Naive B cell (primary cell): ENCODE results near the gene CCDC90B. TPM values are rescaled to one million over a fixed set of nuclear protein-coding genes. Genes with fewer than 3 reads are reported as not detected.
"Not testable (repeated sequence)": the region's sequence is repeated elsewhere in the genome, so short reads cannot be mapped to it uniquely, and the experiment has no call there.

Source experiments
- ATAC-seq, 2 donors: fragments of 150-1000 bp; cut with Tn5 transposase; 2 replicates each; pipeline ENCODE4 v1.10.0; 2021; ENCODE audit warnings: low read depth in 2 of 2, mild to moderate bottlenecking in 2 of 2, moderate library complexity in 2 of 2
- DNase-seq: peaks from one replicate; pipeline ENCODE4 v3.0.0; 2022
- H3K27ac Mint-ChIP-seq, 6 donors: one replicate each; pipeline ENCODE4 v1.8.0; 2020 to 2022; ENCODE audit warnings: mild to moderate bottlenecking in 6 of 6, mixed read lengths in 6 of 6, moderate library complexity in 5 of 6, inconsistent platforms in 2 of 6
- H3K27me3 Mint-ChIP-seq, 3 donors: one replicate each; pipeline ENCODE4 v1.8.0; 2021 to 2022; ENCODE audit warnings: mixed read lengths in 3 of 3, mild to moderate bottlenecking in 1 of 3
- H3K36me3 Mint-ChIP-seq, 2 donors: one replicate each; pipeline ENCODE4 v1.8.0; 2020 to 2022; ENCODE audit warnings: mixed read lengths in 2 of 2, inconsistent platforms in 1 of 2, mild to moderate bottlenecking in 1 of 2
- H3K4me1 Mint-ChIP-seq, 3 donors: one replicate each; pipeline ENCODE4 v1.8.0; 2020 to 2022; ENCODE audit warnings: mixed read lengths in 3 of 3, inconsistent platforms in 1 of 3, mild to moderate bottlenecking in 1 of 3, moderate library complexity in 1 of 3
- H3K4me3 Mint-ChIP-seq, 8 donors: one replicate each; pipeline ENCODE4 v1.8.0; 2020 to 2022; ENCODE audit warnings: mild to moderate bottlenecking in 8 of 8, mixed read lengths in 8 of 8, moderate library complexity in 8 of 8, inconsistent platforms in 2 of 8
- H3K9me3 Mint-ChIP-seq, 7 donors: one replicate each; pipeline ENCODE4 v1.8.0; 2020 to 2022; ENCODE audit warnings: mixed read lengths in 7 of 7, mild to moderate bottlenecking in 5 of 7, inconsistent platforms in 2 of 7, moderate library complexity in 1 of 7
- polyA plus RNA-seq, 6 donors: library from polyadenylated mRNA; unstranded; fragments of 300-500 nt; fragmentation: Illumina TruSeq; gene quantifications; one replicate each; pipeline ENCODE4 v1.2.3, GENCODE V29; 2021; ENCODE audit warnings: low read depth in 6 of 6

The CCDC90B gene
- polyA plus RNA-seq, 6 donors from 2014 or later, result 67.5 to 106 (median 83.5) TPM

DNA sequence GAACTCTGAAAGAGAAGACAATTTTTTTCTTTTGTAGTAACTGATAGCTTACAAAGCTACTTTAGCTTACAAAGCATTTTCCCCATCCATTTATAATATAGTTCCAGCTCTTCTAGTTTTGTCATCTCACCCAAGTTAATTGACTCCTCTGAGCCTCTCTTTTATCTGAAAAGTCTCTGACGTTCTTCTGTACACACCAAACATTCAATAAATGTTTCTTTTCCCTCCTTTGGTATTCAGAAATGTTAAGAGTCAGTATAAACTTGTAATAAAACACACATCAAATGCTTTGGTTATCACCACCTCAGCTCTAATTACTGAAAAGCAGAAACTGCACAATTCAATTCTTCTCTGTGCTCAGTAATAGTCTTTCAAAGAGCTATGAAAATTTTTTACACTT is 5.9 kb downstream of the CCDC90B start:
- Mint-ChIP-seq H3K4me1 (peaks cover 24 to 34% (median 32%) of the 10 kb centered on the region in 3 donors), H3K27me3 (no peaks in the 10 kb centered on the region), H3K36me3 (peaks cover 12 to 18% of the 10 kb centered on the region in 2 donors), H3K9me3 (no peaks in the 10 kb centered on the region), H3K4me3 (no peak overlapping the region), H3K27ac (peak overlapping the region in 1 of 6 donors; percentile 19)
- DNase-seq, result no peak
- ATAC-seq, result no peak

DNA sequence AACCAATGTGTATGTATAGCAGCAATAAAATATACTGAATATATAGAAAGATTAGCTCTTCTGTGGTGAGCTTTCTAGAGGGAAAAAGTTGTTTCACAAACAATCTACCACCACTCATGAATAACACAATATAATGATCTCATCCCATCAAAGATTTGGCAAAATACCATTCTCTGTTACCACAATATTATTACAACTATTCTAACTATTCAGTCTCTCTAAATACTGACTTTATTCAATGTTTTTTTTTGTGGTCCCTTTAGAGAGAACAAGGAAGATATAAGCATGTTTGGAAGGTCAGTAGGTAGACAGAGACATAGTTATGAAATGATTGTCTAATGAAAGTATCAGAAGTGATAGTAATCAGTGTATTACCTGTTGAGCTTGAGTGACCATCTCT is 7.8 kb downstream of the CCDC90B start:
- Mint-ChIP-seq H3K9me3 (no peaks in the 10 kb centered on the region), H3K27ac (no peak overlapping the region), H3K4me1 (peaks cover 16 to 23% (median 17%) of the 10 kb centered on the region in 3 donors), H3K27me3 (no peaks in the 10 kb centered on the region), H3K4me3 (no peak overlapping the region), H3K36me3 (peaks cover 18% of the 10 kb centered on the region in 2 donors)
- DNase-seq (no peak), ATAC-seq (no peak)

DNA sequence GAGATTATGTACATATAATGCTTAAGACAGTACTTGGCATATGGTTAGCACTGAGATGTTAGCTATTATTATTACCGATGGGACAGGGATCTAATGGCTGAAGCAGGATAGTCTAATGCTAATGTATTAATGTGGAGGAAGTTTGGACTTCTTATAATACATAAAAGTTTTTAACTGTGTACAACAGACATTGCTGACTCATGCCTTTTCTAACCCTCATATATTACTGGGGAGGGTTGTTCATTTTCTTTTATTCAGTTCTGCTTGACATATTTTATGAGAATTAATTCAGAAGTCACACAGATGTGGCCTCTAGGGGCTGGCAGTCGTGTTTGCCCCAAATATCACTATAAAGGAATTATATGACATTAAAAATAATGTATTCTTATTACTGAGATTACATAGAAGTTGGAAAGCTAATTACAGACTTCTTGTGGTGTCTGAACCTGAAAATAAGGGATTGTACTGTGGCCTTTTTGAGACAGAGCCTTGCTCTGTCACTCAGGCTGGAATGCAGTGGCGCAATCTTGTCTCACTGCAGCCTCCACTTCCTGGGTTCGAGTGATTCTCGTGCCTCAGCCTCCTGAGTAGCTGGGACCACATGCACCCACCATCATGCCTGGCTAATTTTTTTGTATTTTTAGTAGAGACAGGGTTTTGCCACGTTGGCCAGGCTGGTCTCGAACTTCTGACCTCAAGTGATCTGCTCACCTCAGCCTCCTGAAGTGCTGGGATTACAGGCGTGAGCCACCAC is 10.1 kb downstream of the CCDC90B start:
- peaks cover 0 to 9% (median 8%) of the 10 kb centered on the region in 3 donors for H3K4me1 Mint-ChIP-seq
- H3K9me3 Mint-ChIP-seq, result peaks cover 0 to 4% (median 0%) of the 10 kb centered on the region in 7 donors
- ATAC-seq (no peak), DNase-seq (no peak)
- peak overlapping the region in 2 of 6 donors; percentile 22 to 67 for H3K27ac Mint-ChIP-seq
- H3K36me3 Mint-ChIP-seq, result peaks cover 29 to 34% of the 10 kb centered on the region in 2 donors
- H3K4me3 Mint-ChIP-seq, result no peak overlapping the region
- H3K27me3 Mint-ChIP-seq, result no peaks in the 10 kb centered on the region

DNA sequence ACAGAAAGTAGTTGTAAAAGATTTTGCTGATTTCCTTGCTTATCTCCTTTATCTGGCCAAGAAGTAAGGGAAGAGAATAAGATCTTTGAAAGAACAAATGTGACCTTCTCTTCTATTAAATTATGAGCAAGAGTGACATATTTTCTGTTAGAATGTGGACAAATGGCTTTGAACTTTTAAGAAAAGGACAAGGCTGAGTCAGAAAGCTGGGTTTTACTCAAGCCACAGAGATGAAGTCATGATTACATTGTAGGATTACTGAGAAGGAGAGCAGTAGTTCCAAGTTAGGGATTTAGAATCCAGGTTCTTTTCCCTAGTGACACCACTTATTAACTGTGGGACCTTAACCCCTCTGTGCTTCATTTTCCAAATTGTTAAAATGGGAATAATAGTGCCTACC is 13.5 kb downstream of the CCDC90B start:
- Mint-ChIP-seq H3K4me1 (peaks cover 8 to 23% (median 12%) of the 10 kb centered on the region in 3 donors), H3K4me3 (no peak overlapping the region), H3K27ac (no peak overlapping the region), H3K36me3 (peaks cover 21 to 33% of the 10 kb centered on the region in 2 donors), H3K9me3 (peaks cover 0 to 6% (median 0%) of the 10 kb centered on the region in 7 donors), H3K27me3 (no peaks in the 10 kb centered on the region)
- DNase-seq (no peak), ATAC-seq (no peak)

DNA sequence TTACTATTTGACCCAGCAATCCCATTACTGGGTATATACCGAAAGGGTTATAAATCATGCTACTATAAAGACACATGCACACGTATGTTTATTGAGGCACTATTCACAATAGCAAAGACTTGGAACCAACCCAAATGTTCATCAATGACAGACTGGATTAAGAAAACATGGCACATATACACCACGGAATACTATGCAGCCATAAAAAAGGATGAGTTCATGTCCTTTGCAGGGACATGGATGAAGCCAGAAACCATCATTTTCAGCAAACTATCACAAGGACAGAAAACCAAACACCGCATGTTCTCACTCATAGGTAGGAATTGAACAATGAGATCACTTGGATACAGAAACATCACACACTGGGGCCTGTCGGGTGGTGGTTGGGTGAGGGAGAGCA is 14.4 kb downstream of the CCDC90B start:
- H3K9me3 Mint-ChIP-seq, H3K27ac Mint-ChIP-seq, DNase-seq, ATAC-seq, H3K4me3 Mint-ChIP-seq, H3K27me3 Mint-ChIP-seq: not testable (repeated sequence)
- Mint-ChIP-seq H3K4me1 (peaks cover 8 to 23% (median 12%) of the 10 kb centered on the region in 3 donors), H3K36me3 (peaks cover 28 to 37% of the 10 kb centered on the region in 2 donors)

DNA sequence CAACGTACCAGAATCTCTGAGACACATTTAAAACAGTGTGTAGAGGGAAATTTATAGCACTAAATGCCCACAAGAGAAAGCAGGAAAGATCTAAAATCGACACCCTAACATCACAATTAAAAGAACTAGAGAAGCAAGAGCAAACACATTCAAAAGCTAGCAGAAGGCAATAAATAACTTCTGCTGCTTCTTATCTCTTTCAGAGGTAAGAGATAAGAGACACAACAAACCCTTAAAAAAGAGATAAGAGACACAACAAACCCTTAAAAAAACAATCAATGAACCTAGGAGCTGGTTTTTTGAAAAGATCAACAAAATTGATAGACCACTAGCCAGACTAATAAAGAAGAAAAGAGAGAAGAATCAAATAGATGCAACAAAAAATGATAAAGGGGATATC is 17.1 kb downstream of the CCDC90B start:
- DNase-seq, H3K27me3 Mint-ChIP-seq, ATAC-seq, H3K9me3 Mint-ChIP-seq: not testable (repeated sequence)
- Mint-ChIP-seq H3K4me1 (peaks cover 8 to 23% (median 12%) of the 10 kb centered on the region in 3 donors), H3K36me3 (peaks cover 28 to 36% of the 10 kb centered on the region in 2 donors), H3K4me3 (peak overlapping the region in 1 of 8 donors; percentile 7), H3K27ac (peak overlapping the region in 2 of 6 donors; percentile 21 to 31)

DNA sequence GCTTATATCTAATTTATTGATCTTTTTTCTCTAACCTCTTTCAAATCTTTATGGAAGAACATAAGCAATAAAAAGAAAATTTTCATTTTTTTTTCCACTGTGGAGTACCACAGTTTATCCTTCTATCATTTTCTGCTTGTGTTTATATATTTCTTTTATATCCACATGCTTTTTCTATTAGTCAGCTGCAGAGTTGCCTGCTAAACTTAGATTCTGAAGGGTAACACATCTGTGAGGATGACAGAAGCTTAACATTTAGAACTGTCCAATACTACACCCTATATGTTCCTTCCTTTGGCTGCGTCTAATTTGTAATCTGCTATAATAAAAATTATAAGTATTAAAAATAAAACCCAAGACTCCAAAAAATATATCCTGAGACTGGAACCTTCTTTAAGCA is 20.8 kb downstream of the CCDC90B start:
- Mint-ChIP-seq H3K4me3 (no peak overlapping the region), H3K27me3 (no peaks in the 10 kb centered on the region), H3K27ac (no peak overlapping the region), H3K36me3 (peaks cover 23 to 27% of the 10 kb centered on the region in 2 donors), H3K4me1 (peaks cover 8 to 21% (median 10%) of the 10 kb centered on the region in 3 donors), H3K9me3 (peaks cover 0 to under 1% (median 0%) of the 10 kb centered on the region in 7 donors)
- ATAC-seq (no peak), DNase-seq (no peak)

DNA sequence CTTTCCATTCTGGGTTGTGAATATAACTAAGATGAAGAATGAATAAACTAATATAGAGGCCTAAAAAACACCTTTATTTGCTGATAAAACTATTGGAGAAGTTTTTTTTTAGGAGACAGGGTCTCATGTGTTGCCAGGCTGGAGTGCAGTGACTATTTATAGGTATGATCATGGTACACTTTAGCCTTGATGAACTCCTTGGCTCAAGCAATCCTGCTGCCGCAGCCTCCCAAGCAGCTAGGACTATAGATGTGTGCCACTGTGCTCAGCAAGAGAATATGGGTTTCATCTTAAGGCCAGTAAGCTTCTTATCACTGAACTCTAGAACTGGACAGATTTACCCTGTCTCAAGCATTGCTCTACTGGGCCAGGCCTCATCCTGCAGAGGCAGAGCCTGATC is 26.6 kb downstream of the CCDC90B start:
- peaks cover 7 to 8% of the 10 kb centered on the region in 2 donors for H3K36me3 Mint-ChIP-seq
- H3K4me3 Mint-ChIP-seq, result no peak overlapping the region
- no peaks in the 10 kb centered on the region for H3K9me3 Mint-ChIP-seq

DNA sequence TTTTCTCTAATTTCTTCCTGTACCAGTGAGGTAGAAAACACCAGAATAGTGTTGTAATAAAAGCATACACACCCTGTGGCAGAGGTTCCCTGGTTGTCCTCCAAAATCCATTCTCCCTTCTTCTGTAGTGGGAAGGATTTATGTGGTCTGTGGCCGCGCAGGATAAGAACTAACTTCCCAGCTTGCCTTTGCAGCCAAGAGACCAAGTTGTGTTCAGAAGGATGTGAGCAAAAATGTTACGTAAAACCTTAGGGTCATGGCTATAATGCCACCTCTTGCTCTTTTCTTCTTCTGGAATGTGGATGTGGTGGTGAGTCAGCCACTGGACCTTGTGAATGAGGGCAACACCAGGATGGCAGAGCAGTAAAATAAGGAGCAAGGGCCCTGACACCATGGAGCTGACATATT is 28.4 kb downstream of the CCDC90B start:
- Mint-ChIP-seq H3K27ac (peak overlapping the region in 2 of 6 donors; percentile 41 to 76), H3K9me3 (no peaks in the 10 kb centered on the region), H3K4me1 (no peaks in the 10 kb centered on the region), H3K36me3 (peaks cover 0 to 7% of the 10 kb centered on the region in 2 donors), H3K27me3 (no peaks in the 10 kb centered on the region), H3K4me3 (no peak overlapping the region)
- DNase-seq (no peak), ATAC-seq (no peak)

More for the DNA sequence above, 26.6 kb downstream of the CCDC90B start:
- no peak for DNase-seq
- H3K4me1 Mint-ChIP-seq, result no peaks in the 10 kb centered on the region
- peak overlapping the region in 1 of 6 donors; percentile 39 for H3K27ac Mint-ChIP-seq
- ATAC-seq, result no peak
- H3K27me3 Mint-ChIP-seq, result no peaks in the 10 kb centered on the region

DNA sequence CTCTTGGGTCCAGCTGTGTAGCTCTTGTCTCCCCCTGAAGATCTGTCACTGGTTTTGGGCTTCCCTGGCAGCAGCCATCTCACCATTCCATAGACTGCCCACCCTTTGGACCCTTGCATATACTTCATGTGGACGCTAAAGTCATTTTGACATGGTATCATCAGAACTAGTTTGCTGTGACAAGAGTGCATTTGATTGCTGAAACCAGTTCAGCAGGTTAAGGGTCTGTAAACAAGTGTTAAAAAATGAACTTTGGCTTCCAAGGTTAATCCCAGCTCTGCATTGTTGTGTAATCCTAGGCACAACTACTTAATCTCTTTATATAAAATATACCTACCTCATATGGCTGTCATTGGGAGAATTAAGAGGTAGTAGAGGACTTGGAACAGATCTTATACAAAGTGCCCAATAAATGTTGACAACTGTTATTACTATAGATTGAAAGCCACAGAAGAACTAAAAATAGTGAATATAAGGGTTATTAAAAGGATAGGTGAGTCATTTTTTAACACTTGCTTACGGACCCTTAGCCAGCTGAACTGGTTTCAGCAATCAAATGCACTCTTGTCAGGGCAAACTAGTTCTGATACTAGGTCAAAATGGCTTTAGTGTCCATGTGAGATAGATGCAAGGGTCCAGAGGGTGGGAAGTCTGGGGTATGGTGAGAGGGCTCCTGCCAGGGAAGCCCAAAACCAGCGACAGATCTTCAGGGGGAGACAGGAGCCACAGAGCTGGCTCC is 29.4 kb downstream of the CCDC90B start:
- H3K27me3 Mint-ChIP-seq, result no peaks in the 10 kb centered on the region
- no peaks in the 10 kb centered on the region for H3K4me1 Mint-ChIP-seq
- peaks cover 0 to 5% of the 10 kb centered on the region in 2 donors for H3K36me3 Mint-ChIP-seq
- peak overlapping the region in 3 of 6 donors; percentile 25 to 78 (median 73) for H3K27ac Mint-ChIP-seq
- no peak overlapping the region for H3K4me3 Mint-ChIP-seq
- DNase-seq (no peak), ATAC-seq (no peak)
- H3K9me3 Mint-ChIP-seq, result no peaks in the 10 kb centered on the region

DNA sequence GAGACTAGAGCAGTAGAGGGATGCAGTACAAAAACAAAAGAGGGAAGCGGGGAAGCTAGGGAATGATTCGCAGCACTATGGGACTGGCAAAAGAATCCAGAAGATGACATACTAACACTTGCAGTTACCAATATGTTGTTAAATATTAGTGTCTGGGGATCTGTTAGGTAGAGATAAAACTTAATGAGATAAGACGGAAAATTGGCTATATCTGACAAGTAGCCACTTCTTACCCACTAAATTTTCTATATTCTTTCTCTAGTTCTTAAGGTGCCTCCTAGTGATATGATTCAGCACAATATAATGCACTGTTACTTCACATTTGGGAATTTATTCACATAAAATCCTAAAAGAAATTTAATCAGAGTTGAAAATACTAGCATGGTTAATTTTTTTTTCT is 30.8 kb downstream of the CCDC90B start:
- Mint-ChIP-seq H3K4me1 (no peaks in the 10 kb centered on the region), H3K9me3 (no peaks in the 10 kb centered on the region), H3K27ac (no peak overlapping the region), H3K4me3 (no peak overlapping the region), H3K36me3 (no peaks in the 10 kb centered on the region), H3K27me3 (no peaks in the 10 kb centered on the region)
- DNase-seq, result no peak
- ATAC-seq, result no peak

DNA sequence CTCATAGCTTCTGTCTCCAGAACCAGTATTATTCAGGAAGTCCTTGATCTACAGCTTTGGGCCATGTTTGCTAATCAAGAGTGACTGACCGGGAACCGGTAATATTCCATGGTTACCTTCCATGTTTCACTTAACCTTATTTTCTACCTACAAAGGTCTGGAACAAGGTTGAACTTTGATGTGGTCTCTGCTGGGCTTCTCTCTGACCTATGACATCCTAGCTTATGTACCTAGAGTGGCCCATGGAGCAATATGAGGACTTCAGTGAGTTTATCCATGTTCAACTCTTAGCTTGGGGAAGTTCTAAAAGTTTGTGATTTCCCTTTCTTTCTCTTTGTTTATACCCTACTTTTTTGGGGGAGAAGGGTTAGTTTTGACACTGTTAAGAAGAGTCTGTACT is 33.2 kb downstream of the CCDC90B start:
- ATAC-seq (no peak), DNase-seq (no peak)
- peaks cover 0 to 11% (median 10%) of the 10 kb centered on the region in 3 donors for H3K4me1 Mint-ChIP-seq
- H3K9me3 Mint-ChIP-seq, result no peaks in the 10 kb centered on the region
- no peak overlapping the region for H3K4me3 Mint-ChIP-seq
- peak overlapping the region in 1 of 6 donors; percentile 27 for H3K27ac Mint-ChIP-seq
- H3K27me3 Mint-ChIP-seq, result no peaks in the 10 kb centered on the region
- H3K36me3 Mint-ChIP-seq, result no peaks in the 10 kb centered on the region

DNA sequence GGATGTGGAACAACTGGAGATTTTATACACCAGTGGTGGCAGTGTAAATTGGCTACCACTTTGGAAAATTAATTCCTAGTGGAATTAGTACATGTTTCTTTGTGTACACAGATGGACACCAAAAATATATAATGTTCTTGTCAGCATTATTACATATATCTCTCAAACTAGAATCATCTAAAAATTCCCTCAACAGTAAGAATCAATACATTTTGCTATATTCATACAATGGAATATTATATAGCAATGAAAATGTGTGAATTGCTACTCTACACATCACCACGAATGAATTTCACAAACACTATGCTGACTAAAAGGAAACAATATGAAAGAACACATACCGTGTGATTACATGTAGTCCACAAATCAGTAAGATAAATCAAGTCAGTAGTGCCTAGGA is 33.9 kb downstream of the CCDC90B start:
- Mint-ChIP-seq H3K9me3 (no peaks in the 10 kb centered on the region), H3K27ac (no peak overlapping the region), H3K4me1 (peaks cover 0 to 11% (median 10%) of the 10 kb centered on the region in 3 donors), H3K27me3 (no peaks in the 10 kb centered on the region), H3K4me3 (no peak overlapping the region), H3K36me3 (no peaks in the 10 kb centered on the region)
- ATAC-seq (no peak), DNase-seq (no peak)
